GM19035 (cell line): ENCODE results near the gene FARP1.
A peak's percentile ranks its signal among the peaks of the same experiment; 100 is the strongest.

Experiments
- ATAC-seq: cut with Tn5 transposase; IDR thresholded peaks from one replicate; pipeline ENCODE4 v1.9.1; 2021; ENCODE audit not compliant: unreplicated experiment

The FARP1 gene

DNA sequence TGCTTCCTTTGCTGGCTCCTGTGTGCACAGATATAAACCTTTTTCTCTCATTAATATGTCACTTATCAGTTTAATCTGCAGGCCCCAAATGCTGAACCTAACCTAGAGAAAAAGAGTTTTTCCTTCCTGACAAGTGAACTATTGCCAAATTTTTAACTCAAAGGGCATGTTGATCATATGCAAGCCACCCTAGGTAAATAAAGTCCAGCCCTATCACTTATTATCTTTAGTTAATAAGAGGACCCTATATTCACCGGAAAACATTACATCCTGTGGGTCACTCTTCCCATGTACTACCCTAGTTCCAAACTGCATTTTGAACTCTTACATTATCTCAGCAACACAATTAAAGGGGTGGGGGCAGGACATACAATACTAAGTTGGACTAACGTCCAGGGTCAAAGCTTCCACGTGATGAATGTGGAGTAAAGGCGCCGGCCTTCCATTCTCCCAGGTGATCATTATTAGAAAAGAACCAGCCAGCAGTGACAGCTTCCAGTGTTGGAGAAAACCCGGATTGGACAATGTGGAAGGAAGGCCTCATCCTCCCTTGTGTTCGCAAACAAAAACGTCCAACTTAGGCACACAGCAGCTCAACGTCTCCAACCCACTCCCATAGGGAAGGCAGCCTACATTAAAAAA, 347.4 kb downstream of the FARP1 start:
- ATAC-seq = no peak

DNA sequence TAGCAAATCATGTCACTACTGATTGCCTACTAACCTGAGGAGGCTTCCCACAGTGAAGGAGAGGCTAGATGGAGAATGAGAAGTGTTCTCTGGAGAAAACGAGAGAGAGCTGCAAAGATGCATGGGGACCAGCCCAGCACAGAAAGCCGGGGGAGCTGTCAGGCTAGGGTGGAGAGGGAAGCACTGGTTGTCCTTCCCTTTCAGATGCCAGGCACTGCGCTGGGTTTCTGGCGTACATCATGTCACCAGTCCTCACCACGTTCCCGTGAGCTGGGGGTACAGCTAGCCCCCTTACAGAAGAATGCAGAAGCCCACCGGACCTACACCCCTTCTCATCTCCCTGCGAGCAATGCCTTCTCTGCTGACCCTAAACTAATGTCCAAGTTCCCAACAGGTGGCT, 348.0 kb downstream of the FARP1 start:
- ATAC-seq = no peak

DNA sequence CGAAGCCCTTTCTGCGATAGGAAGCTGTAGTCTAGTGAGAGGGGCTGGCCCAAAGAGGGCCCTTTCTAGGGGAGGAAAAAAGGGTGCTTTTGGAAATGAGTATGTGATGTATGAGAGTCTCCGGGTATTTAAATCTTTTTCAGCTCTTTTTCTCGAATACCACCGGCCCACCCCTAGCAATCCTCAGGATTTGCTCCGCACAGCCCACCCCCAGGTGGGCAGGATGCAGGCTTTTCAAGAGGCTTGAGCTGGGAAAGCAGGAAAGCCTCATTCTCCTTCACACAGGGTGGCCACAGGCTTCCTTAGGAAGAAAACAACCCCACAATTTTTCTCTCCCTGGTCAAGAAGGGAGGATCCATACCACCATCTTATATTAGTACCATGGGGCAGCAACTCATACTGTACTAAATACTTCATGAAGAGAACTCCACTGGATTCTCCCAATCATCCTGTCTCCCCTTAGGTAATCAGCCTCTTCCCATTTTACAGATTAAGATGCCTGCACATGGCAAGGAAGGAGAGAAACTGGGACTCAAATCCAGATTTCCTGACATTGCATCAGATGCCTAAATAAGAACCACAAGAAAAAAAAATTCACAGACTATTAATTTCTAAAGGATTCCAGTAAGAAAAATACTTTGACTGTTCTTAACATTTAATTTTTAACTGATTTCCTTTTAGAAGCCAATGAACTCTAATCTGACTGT, 349.6 kb downstream of the FARP1 start:
- ATAC-seq = no peak

DNA sequence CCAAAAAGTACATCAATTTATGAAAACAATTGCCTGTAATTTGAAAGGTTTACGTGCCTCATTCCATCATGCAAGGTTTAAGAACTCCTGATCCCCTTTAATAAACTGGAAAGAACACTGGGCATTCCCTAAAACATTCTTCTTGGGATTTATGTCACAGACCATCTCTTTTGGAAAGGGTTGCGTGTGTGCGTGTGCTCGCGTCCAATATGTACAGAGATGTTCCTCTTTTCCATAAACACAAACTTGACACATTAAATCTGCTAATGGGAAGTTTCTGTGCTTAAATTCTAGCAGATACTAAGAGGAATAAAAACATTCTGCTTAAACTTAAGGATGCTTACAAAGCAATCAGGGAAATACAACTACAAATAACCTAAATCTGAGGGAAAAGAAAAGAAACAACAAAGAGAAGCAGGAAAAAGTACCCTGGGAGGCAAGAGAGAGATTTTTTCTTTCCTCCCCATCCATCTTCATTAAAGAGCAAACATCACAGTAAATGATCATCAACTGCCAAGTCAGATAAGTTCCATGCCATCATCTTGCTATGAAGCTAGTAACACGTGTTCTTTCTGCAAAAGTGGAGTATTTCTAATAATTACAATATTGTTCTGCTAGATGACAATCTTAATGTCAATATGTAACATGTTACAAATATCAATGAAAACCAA, 350.3 kb downstream of the FARP1 start:
- ATAC-seq = no peak

GRCh38 chr13:98494769-98495168, 351.9 kb downstream of the FARP1 start:
- no peak for ATAC-seq

GRCh38 chr13:98495627-98496478, 353.0 kb downstream of the FARP1 start:
- ATAC-seq = no peak

DNA sequence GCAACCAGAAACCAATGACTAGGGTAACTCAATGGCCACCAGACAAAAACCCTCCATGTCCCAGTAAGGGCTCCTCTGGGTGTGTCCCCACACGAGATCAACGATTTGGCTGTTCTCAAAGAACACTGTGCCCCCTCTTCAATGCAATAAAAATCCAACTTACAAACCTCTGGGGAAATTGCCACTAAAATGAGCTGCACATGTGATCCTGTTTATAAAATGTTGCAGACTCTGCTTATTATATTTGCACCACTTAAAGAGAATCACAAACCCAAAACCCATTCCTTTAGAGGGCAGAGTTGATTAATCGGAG, 353.5 kb downstream of the FARP1 start:
- no peak for ATAC-seq

- ATAC-seq = no peak
Measured at GRCh38 chr13:98496966-98497365, 354.1 kb downstream of the FARP1 start.

DNA sequence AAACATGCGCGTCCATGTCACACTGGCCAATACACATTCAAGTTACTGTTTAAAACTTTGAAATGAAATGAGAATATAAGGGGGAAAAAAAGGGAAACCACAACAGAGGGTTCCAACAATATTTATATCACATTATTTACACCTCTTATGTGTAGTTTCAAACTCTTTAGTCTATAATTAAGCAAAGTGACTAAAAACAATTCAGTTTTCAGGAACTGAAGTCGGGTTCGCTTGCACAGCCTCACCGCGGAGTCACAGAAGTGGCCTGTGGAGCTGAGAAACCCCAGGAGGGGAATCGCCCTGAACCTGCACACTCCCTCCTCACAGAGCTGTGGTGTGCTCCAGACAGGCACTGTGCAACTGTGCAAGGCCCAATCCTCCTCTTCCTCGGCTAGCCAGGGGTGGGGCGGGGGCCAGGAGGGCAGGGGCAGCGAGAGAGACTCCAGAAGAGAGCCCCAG, 358.1 kb downstream of the FARP1 start:
- ATAC-seq = peak; percentile 67

- ATAC-seq = no peak
Measured at GRCh38 chr13:98503175-98504028, 360.5 kb downstream of the FARP1 start.

- ATAC-seq = peak; percentile 1
Measured at GRCh38 chr13:98504029-98504351, 361.1 kb downstream of the FARP1 start.

- peak; percentile 46 for ATAC-seq
Measured at GRCh38 chr13:98504371-98504963, 361.6 kb downstream of the FARP1 start.
